GM12865 (cell line): ENCODE measurements around the gene GSC.
"Not testable (repeated sequence)": the region's sequence is repeated elsewhere in the genome, so short reads cannot be mapped to it uniquely, and the experiment has no call there.

Experiments used
- DNase-seq: peaks from one replicate; pipeline ENCODE4 v3.0.0; 2010; ENCODE audit warnings: low read depth
- H3K4me3 ChIP-seq: 2 replicates; pipeline ENCODE4 v1.5.1; 2011; ENCODE audit warnings: mild to moderate bottlenecking, low read depth, low read length, control low read depth
- CTCF ChIP-seq: IDR thresholded peaks from 2 replicates; pipeline ENCODE4 v1.5.1; 2011; ENCODE audit warnings: low read length, control low read depth, low read depth, inconsistent platforms; ENCODE audit not compliant: insufficient read depth; ENCODE audit errors: missing control alignments

Gene GSC

GRCh38 chr14:94769391-94770250 lies at the start of gene GSC:
Gene GSC (minus strand): TSS chr14:94770113. CDS start chr14:94770015, 98 bp downstream.
- no peak for TF ChIP-seq CTCF
- H3K4me3 ChIP-seq = no peak within 1 kb of the TSS
- no peak for DNase-seq

- H3K4me3 ChIP-seq = no peak overlapping the region
- no peak for TF ChIP-seq CTCF
- no peak for DNase-seq
Observed at GRCh38 chr14:94819531-94819930, 49.6 kb upstream of the GSC start.

- no peak for TF ChIP-seq CTCF
- DNase-seq = no peak
- H3K4me3 ChIP-seq = no peak overlapping the region
Observed at GRCh38 chr14:94816113-94816512, 46.2 kb upstream of the GSC start.

- no peak for DNase-seq
- no peak for TF ChIP-seq CTCF
- H3K4me3 ChIP-seq = no peak overlapping the region
Observed at GRCh38 chr14:94805680-94806288, 35.9 kb upstream of the GSC start.

DNA sequence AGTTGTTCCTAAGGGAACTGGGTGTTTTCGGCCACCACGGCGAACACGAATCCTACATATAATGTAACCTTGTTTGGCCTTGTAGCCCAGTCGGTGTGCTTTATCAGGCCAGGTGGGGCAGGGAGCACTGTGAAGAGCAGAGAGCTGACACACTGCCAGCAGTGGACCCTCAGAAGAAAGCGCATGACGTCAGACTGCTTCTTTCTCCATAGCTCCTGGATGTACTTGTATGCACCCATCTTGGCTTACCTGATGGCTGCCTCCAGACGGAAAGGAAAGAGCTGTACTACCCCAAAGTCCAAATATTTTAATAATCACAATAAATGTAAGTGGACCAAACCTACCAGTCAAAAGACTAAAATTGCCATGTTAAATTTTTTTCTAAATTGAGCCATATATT lies 31.3 kb upstream of the GSC start:
- TF ChIP-seq CTCF = no peak
- H3K4me3 ChIP-seq = no peak overlapping the region
- DNase-seq = no peak

GRCh38 chr14:94800764-94801163 lies 30.9 kb upstream of the GSC start:
- not testable (repeated sequence) for H3K4me3 ChIP-seq, DNase-seq

- no peak overlapping the region for H3K4me3 ChIP-seq
- TF ChIP-seq CTCF = no peak
- DNase-seq = no peak
Observed at GRCh38 chr14:94797887-94798286, 28.0 kb upstream of the GSC start.
